OCI-LY3 (cell line): ENCODE data around the gene EPN1.

Experiments used
- H2AFZ ChIP-seq: fragments of 200-600, 300-600 bp; shearing (Covaris generic); 2 replicates; pipeline ENCODE4 v1.6.0; 2014; ENCODE audit warnings: antibody characterized with exemption, low read depth, low read length
- H3K27ac ChIP-seq: fragments of 200-600, 300-600 bp; sonication (generic); 2 replicates; pipeline ENCODE4 v1.5.1; 2014; ENCODE audit warnings: mild to moderate bottlenecking, low read length, moderate library complexity, mixed read lengths
- H3K27me3 ChIP-seq: fragments of 200-600, 300-600 bp; sonication (generic); 2 replicates; pipeline ENCODE4 v1.6.1; 2014; ENCODE audit warnings: low read depth, low read length, mixed read lengths
- H3K36me3 ChIP-seq: fragments of 200-600, 300-600 bp; sonication (generic); replicated peaks from 2 replicates; pipeline ENCODE3; 2014; ENCODE audit warnings: low read depth, low read length, mixed read lengths
- H3K4me1 ChIP-seq: fragments of 300-600, 200-600 bp; sonication (generic); 2 replicates; pipeline ENCODE4 v1.6.1; 2014; ENCODE audit warnings: low read length, mixed read lengths
- H3K4me2 ChIP-seq: fragments of 200-600, 300-600 bp; sonication (generic); 2 replicates; pipeline ENCODE4 v1.6.1; 2014; ENCODE audit warnings: low read length, mixed read lengths
- H3K4me3 ChIP-seq: fragments of 300-600, 200-600 bp; sonication (generic); 2 replicates; pipeline ENCODE4 v1.5.1; 2014; ENCODE audit warnings: antibody characterized with exemption, mild to moderate bottlenecking, low read length, moderate library complexity
- H3K79me2 ChIP-seq: fragments of 300-600, 200-600 bp; shearing (Covaris generic); 2 replicates; pipeline ENCODE4 v1.6.1; 2014; ENCODE audit warnings: mild to moderate bottlenecking, low read length, mixed read lengths
- H3K9ac ChIP-seq: fragments of 300-600, 200-600 bp; shearing (Covaris generic); 2 replicates; pipeline ENCODE4 v1.6.0; 2014; ENCODE audit warnings: mild to moderate bottlenecking, low read length, moderate library complexity
- H3K9me3 ChIP-seq: fragments of 200-600, 300-600 bp; shearing (Covaris generic); 2 replicates; pipeline ENCODE4 v1.6.1; 2014; ENCODE audit warnings: low read length, mixed read lengths; ENCODE audit not compliant: insufficient read depth
- H4K20me1 ChIP-seq: fragments of 200-600, 300-600 bp; sonication (generic); 2 replicates; pipeline ENCODE4 v1.6.1; 2016; ENCODE audit warnings: low read length, mixed read lengths; ENCODE audit not compliant: insufficient read depth
- CTCF ChIP-seq: fragments of 200-600, 300-600 bp; sonication (generic); IDR thresholded peaks from 2 replicates; pipeline ENCODE4 v1.5.1; 2014; ENCODE audit warnings: antibody characterized with exemption, low read length, low read depth
- EZH2phosphoT487 ChIP-seq: fragments of 200-600 bp; shearing (Covaris generic); IDR thresholded peaks from 2 replicates; pipeline ENCODE4 v1.6.1; 2018; ENCODE audit warnings: antibody characterized with exemption, mixed run types, low read depth

Gene EPN1

GRCh38 chr19:55684946-55685681 lies 10.1 kb downstream of the EPN1 start:
- no peak overlapping the region for H2AFZ ChIP-seq
- H3K36me3 ChIP-seq = peaks cover 72% of the 10 kb centered on the region
- peaks cover 88% of the 10 kb centered on the region for H3K79me2 ChIP-seq

GRCh38 chr19:55685776-55686175 lies 10.8 kb downstream of the EPN1 start:
- TF ChIP-seq CTCF (no peak), EZH2phosphoT487 (no peak)
- H3K4me2 ChIP-seq = no peak overlapping the region
- H4K20me1 ChIP-seq = peaks cover 89% of the 10 kb centered on the region
- no peaks in the 10 kb centered on the region for H3K4me1 ChIP-seq
- H3K4me3 ChIP-seq = no peak overlapping the region
- H3K79me2 ChIP-seq = peaks cover 81% of the 10 kb centered on the region
- peaks cover 72% of the 10 kb centered on the region for H3K36me3 ChIP-seq
- no peaks in the 10 kb centered on the region for H3K27me3 ChIP-seq
- H3K9ac ChIP-seq = no peak overlapping the region
- H2AFZ ChIP-seq = no peak overlapping the region
- no peak overlapping the region for H3K27ac ChIP-seq
- H3K9me3 ChIP-seq = no peaks in the 10 kb centered on the region

More at GRCh38 chr19:55684946-55685681, 10.1 kb downstream of the EPN1 start:
- no peak overlapping the region for H3K27ac ChIP-seq
- no peaks in the 10 kb centered on the region for H3K9me3 ChIP-seq
- no peak overlapping the region for H3K9ac ChIP-seq
- H4K20me1 ChIP-seq = peaks cover 90% of the 10 kb centered on the region
- no peak for TF ChIP-seq EZH2phosphoT487
- no peak for TF ChIP-seq CTCF
- H3K4me1 ChIP-seq = no peaks in the 10 kb centered on the region
- no peak overlapping the region for H3K4me2 ChIP-seq
- no peak overlapping the region for H3K4me3 ChIP-seq
- no peaks in the 10 kb centered on the region for H3K27me3 ChIP-seq

GRCh38 chr19:55686311-55687050 lies 11.5 kb downstream of the EPN1 start:
- Histone ChIP-seq H3K9me3 (no peaks in the 10 kb centered on the region), H3K27me3 (no peaks in the 10 kb centered on the region), H4K20me1 (peaks cover 85% of the 10 kb centered on the region), H3K4me3 (no peak overlapping the region), H3K36me3 (peaks cover 71% of the 10 kb centered on the region), H3K4me1 (no peaks in the 10 kb centered on the region), H2AFZ (no peak overlapping the region), H3K9ac (no peak overlapping the region), H3K4me2 (no peak overlapping the region), H3K79me2 (peaks cover 74% of the 10 kb centered on the region), H3K27ac (no peak overlapping the region)
- TF ChIP-seq EZH2phosphoT487 = no peak
- TF ChIP-seq CTCF = no peak

- Histone ChIP-seq H3K9me3 (no peaks in the 10 kb centered on the region), H3K4me1 (no peaks in the 10 kb centered on the region), H3K4me3 (no peak overlapping the region), H3K27ac (no peak overlapping the region), H3K4me2 (no peak overlapping the region), H2AFZ (no peak overlapping the region), H3K9ac (no peak overlapping the region), H4K20me1 (peaks cover 76% of the 10 kb centered on the region), H3K36me3 (peaks cover 70% of the 10 kb centered on the region), H3K79me2 (peaks cover 64% of the 10 kb centered on the region), H3K27me3 (no peaks in the 10 kb centered on the region)
- TF ChIP-seq EZH2phosphoT487 (no peak), CTCF (no peak)
These were observed 12.5 kb downstream of the EPN1 start for GRCh38 chr19:55687281-55688201.
